Thoracic aorta (tissue), 2 donors: ENCODE data around the gene SLC25A17. TPM values are rescaled to one million over a fixed set of nuclear protein-coding genes. Genes with fewer than 3 reads are reported as not detected.
"Not testable (repeated sequence)": the region's sequence is repeated elsewhere in the genome, so short reads cannot be mapped to it uniquely, and the experiment has no call there.

ENCODE experiments used
- ATAC-seq: fragments of 150-250 bp; one replicate; pipeline ENCODE4 v1.8.0; 2017; ENCODE audit warnings: low read depth; ENCODE audit not compliant: insufficient number of reproducible peaks, low FRiP score
- DNase-seq: peaks from one replicate; pipeline ENCODE4 v3.0.0-alpha.2; 2020; ENCODE audit warnings: low spot score
- H3K27ac ChIP-seq, 2 donors: fragments of 200-600 bp; sonication (generic); 1 replicate in 1 of 2; 2 replicates in 1 of 2; pipeline ENCODE4 v1.5.1; 2016; ENCODE audit warnings: mild to moderate bottlenecking in 2 of 2, moderate library complexity in 2 of 2
- H3K27me3 ChIP-seq: fragments of 200-600 bp; sonication (generic); replicated peaks from 2 replicates; pipeline ENCODE4 v1.6.0; 2016; ENCODE audit warnings: mild to moderate bottlenecking; ENCODE audit not compliant: insufficient read depth
- H3K36me3 ChIP-seq: fragments of 200-600 bp; sonication (generic); one replicate; pipeline ENCODE4 v1.5.1; 2016
- H3K4me1 ChIP-seq, 2 donors: fragments of 200-600 bp; sonication (generic); 1 replicate in 1 of 2; 2 replicates in 1 of 2; pipeline versions ENCODE4 v1.5.1 to v1.6.0; 2016; ENCODE audit warnings: low read depth in 2 of 2, mild to moderate bottlenecking in 1 of 2; ENCODE audit not compliant: control insufficient read depth in 1 of 2
- H3K4me3 ChIP-seq: fragments of 200-600 bp; sonication (generic); 2 replicates; pipeline ENCODE4 v1.5.1; 2016; ENCODE audit warnings: mild to moderate bottlenecking
- H3K9me3 ChIP-seq: fragments of 200-600 bp; sonication (generic); 2 replicates; pipeline ENCODE4 v1.5.1; 2016
- total RNA-seq, 2 donors: library from RNA; depleted of rRNA; stranded (reverse); fragments of >200 nt; gene quantifications; one replicate each; pipeline versions ENCODE4 v1.1.0 to v1.2.3, GENCODE V29; 2016
- TF ChIP-seq, protein P1 (sequence below): fragments of 200-600 bp; sonication (generic); IDR thresholded peaks from one replicate; pipeline ENCODE4 v1.5.1; 2019; ENCODE audit warnings: antibody characterized with exemption

Gene SLC25A17
- total RNA-seq, 2 donors from 2014 or later, result 14.4 to 17.9 TPM

DNA sequence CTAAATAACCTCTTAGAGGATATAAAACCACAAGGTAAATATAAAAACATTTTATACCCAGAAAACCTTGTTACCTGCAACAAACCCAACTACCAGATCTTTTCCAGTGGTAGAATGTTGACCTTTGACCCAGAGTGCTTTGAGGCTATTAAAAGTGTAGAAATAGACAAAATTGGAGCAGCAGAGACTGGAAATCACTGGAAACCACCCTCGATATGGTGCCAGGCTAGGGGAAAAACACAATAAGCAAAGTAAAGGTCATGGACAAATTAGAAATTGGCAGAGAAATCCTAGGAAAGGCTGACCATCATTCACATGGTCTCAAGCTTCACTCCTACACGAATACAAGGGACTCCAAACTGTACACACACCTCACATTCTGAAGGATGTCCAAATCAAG is 26.7 kb downstream of the SLC25A17 start:
- Histone ChIP-seq H3K27ac (no peak overlapping the region), H3K4me1 (no peaks in the 10 kb centered on the region), H3K4me3 (no peak overlapping the region), H3K27me3 (no peaks in the 10 kb centered on the region), H3K9me3 (no peaks in the 10 kb centered on the region), H3K36me3 (no peaks in the 10 kb centered on the region)
- ATAC-seq (no peak), DNase-seq (no peak)
- TF ChIP-seq, protein P1, sequence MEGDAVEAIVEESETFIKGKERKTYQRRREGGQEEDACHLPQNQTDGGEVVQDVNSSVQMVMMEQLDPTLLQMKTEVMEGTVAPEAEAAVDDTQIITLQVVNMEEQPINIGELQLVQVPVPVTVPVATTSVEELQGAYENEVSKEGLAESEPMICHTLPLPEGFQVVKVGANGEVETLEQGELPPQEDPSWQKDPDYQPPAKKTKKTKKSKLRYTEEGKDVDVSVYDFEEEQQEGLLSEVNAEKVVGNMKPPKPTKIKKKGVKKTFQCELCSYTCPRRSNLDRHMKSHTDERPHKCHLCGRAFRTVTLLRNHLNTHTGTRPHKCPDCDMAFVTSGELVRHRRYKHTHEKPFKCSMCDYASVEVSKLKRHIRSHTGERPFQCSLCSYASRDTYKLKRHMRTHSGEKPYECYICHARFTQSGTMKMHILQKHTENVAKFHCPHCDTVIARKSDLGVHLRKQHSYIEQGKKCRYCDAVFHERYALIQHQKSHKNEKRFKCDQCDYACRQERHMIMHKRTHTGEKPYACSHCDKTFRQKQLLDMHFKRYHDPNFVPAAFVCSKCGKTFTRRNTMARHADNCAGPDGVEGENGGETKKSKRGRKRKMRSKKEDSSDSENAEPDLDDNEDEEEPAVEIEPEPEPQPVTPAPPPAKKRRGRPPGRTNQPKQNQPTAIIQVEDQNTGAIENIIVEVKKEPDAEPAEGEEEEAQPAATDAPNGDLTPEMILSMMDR, result no peak

DNA sequence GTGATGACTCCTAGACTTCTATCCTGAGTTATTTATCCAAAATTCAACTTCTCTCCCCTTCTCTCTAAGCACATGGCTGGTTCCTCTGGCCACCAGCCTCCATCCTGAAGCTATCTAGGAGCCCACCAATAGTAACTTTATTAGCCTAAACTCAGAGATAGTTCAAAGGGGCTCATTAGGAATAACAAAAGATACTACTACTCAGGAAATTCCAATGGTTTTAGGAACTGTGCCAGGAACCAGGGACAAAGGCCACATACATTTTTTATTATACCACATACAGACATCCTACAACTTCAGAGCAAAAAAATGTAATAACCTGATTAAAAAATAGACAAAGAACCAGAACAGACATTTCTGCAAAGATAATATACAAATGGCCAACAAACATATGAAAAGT is 27.9 kb downstream of the SLC25A17 start:
- H3K4me1 ChIP-seq, result no peaks in the 10 kb centered on the region
- H3K36me3 ChIP-seq, result no peaks in the 10 kb centered on the region
- DNase-seq (no peak), ATAC-seq (no peak)
- H3K9me3 ChIP-seq, result no peaks in the 10 kb centered on the region
- no peak overlapping the region for H3K4me3 ChIP-seq
- H3K27ac ChIP-seq, result no peak overlapping the region
- TF ChIP-seq, protein P1, result no peak
- no peaks in the 10 kb centered on the region for H3K27me3 ChIP-seq

DNA sequence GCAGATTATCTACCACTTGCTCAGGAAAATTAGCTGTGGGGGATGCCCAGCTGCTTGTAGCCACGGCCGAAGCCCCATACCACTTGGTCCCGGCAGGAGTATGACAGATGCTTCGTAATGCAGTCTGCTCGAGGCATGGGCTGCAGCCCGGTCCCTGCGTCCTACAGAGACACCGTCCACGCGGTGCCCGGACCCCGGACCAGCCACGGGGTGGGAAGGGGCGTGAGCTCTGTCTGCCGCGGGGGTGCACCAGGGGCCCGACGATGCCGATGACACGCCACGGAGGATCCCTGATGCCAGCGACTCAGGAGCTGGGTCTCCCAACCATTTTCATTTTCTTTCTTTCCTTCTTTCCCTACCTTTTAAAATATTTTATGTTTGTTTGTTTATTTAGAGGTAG is 30.0 kb downstream of the SLC25A17 start:
- TF ChIP-seq, protein P1, result no peak
- DNase-seq (no peak), ATAC-seq (no peak)
- H3K4me3 ChIP-seq, result no peak overlapping the region
- H3K9me3 ChIP-seq, result no peaks in the 10 kb centered on the region
- no peaks in the 10 kb centered on the region for H3K36me3 ChIP-seq
- no peaks in the 10 kb centered on the region for H3K27me3 ChIP-seq
- no peaks in the 10 kb centered on the region for H3K4me1 ChIP-seq
- H3K27ac ChIP-seq, result no peak overlapping the region

DNA sequence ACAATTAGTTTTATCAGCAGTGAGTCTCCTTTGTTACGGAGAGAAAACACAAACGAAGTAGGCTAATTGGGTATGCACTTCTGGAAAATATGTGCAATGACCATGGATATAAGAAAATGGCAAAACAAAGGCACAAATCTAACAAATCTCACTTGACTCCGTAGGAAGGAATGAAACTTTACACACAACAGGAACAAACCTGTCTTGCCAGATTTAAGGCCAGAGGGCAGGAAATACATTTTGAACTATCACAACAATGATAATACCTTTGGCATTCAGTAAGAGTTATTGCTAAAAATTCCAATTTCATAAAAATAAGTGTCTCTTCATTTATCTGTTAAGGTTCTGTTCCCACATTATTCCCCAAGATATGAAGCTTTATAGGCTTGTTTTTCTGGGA is 36.6 kb downstream of the SLC25A17 start:
- TF ChIP-seq, protein P1, result no peak
- H3K27ac ChIP-seq, result no peak overlapping the region

DNA sequence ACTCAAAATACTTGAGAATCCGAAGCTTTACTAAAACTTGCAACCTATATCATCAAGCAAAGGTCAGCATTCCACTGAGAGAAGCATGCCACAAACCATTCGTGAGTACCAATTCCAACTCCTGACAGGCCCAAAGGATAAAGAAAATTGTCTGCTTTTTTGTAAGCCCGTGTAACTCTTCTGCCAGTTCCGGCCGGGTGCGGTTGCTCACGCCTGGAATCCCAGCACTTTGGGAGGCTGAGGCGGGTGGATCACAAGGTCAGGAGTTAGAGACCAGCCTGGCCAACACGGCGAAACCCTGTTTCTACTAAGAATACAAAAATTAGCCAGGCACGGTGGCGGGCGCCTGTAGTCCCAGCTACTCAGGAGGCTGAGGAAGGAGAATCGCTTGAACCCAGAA is 37.4 kb downstream of the SLC25A17 start:
- peaks cover 12% of the 10 kb centered on the region for H3K36me3 ChIP-seq
- not testable (repeated sequence) for H3K4me3 ChIP-seq, ATAC-seq, H3K4me1 ChIP-seq, DNase-seq, H3K27me3 ChIP-seq, H3K9me3 ChIP-seq, H3K27ac ChIP-seq

More for the DNA sequence above, 36.6 kb downstream of the SLC25A17 start:
- Histone ChIP-seq H3K9me3 (no peaks in the 10 kb centered on the region), H3K4me3 (no peak overlapping the region), H3K27me3 (no peaks in the 10 kb centered on the region), H3K36me3 (peaks cover 8% of the 10 kb centered on the region), H3K4me1 (no peaks in the 10 kb centered on the region)
- ATAC-seq (no peak), DNase-seq (no peak)

DNA sequence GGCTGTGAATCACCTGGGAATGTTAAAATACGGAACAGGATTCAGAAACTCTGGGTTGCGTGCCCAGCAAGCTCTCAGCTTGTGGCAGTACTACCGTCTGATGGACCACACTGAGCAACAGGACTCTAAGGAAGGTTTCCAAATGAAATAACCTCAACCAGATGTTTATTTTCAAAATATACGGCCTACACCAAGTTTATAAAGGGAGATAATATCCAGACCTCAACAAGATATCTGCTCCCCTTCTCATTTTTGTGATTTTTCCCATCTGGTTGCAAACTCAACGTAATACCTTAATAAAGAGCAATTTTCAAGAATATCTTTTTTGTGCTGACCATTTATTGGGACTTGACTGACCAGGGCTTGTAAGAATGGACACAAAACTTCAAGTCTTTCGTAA is 49.4 kb downstream of the SLC25A17 start:
- Histone ChIP-seq H3K4me1 (no peaks in the 10 kb centered on the region), H3K27ac (no peak overlapping the region), H3K27me3 (no peaks in the 10 kb centered on the region), H3K36me3 (peaks cover 21% of the 10 kb centered on the region), H3K9me3 (no peaks in the 10 kb centered on the region), H3K4me3 (no peak overlapping the region)
- ATAC-seq (no peak), DNase-seq (no peak)
- TF ChIP-seq, protein P1, result no peak
